GM18951 (cell line): Measurements from ENCODE around the gene MDH2.
"Not testable (repeated sequence)": the region's sequence is repeated elsewhere in the genome, so short reads cannot be mapped to it uniquely, and the experiment has no call there.

ENCODE experiments used
- POLR2A ChIP-seq: IDR thresholded peaks from 4 replicates; pipeline ENCODE4 v1.6.1; 2011; ENCODE audit warnings: mild to moderate bottlenecking; ENCODE audit not compliant: insufficient read length, insufficient read depth; ENCODE audit errors: extremely low read depth
- in situ Hi-C: fragments of 300-500 bp; cut with MboI; formaldehyde crosslinking; loops from one replicate; pipeline ENCODE4 v1.12.0; 2022; ENCODE audit warnings: low sequenced_read_pairs, mixed read lengths, inconsistent platforms; ENCODE audit not compliant: unreplicated experiment

MDH2 gene

GRCh38 chr7:76095908-76096307 lies 48.0 kb downstream of the MDH2 start:
- in situ Hi-C loops: no loop called here
- no peak for TF ChIP-seq POLR2A

- in situ Hi-C loops: not testable (repeated sequence)
Observed at GRCh38 chr7:76101693-76102437, 54.0 kb downstream of the MDH2 start.

GRCh38 chr7:76103788-76104187 lies 55.9 kb downstream of the MDH2 start:
- in situ Hi-C loops: not testable (repeated sequence)

- in situ Hi-C loops: not testable (repeated sequence)
Observed at GRCh38 chr7:76106130-76106529, 58.2 kb downstream of the MDH2 start.

GRCh38 chr7:76106893-76107292 lies 59.0 kb downstream of the MDH2 start:
- no peak for TF ChIP-seq POLR2A
- in situ Hi-C loops: no loop called here

- TF ChIP-seq POLR2A: no peak
- in situ Hi-C loops: no loop called here
Observed at GRCh38 chr7:76108540-76109233, 60.8 kb downstream of the MDH2 start.

- in situ Hi-C loops: not testable (repeated sequence)
Observed at GRCh38 chr7:76113042-76113630, 65.2 kb downstream of the MDH2 start.

- in situ Hi-C loops: not testable (repeated sequence)
Observed at GRCh38 chr7:76114742-76115141, 66.8 kb downstream of the MDH2 start.
